ENCODE data around the gene ACOXL.

Gene ACOXL

GRCh38 chr2:110718990-110719389 is 13.4 kb upstream of the ACOXL start:
- no peak for DNase-seq (ENCODE audit: low read depth)

GRCh38 chr2:110720547-110720946 is 11.8 kb upstream of the ACOXL start:
- no peak for DNase-seq (ENCODE audit: low read depth)

- no peak for DNase-seq (ENCODE audit: low read depth)
These were observed 7.6 kb upstream of the ACOXL start for GRCh38 chr2:110724820-110725219.

- no peak for DNase-seq (ENCODE audit: low read depth)
These were observed 7.0 kb upstream of the ACOXL start for GRCh38 chr2:110725370-110725769.

- DNase-seq (ENCODE audit: low read depth), result no peak
These were observed 6.5 kb upstream of the ACOXL start for GRCh38 chr2:110725859-110726258.

GRCh38 chr2:110726285-110726684 is 6.1 kb upstream of the ACOXL start:
- no peak for DNase-seq (ENCODE audit: low read depth)

GRCh38 chr2:110727923-110728322 is 4.5 kb upstream of the ACOXL start:
- no peak for DNase-seq (ENCODE audit: low read depth)

GRCh38 chr2:110729106-110729505 is 3.3 kb upstream of the ACOXL start:
- DNase-seq (ENCODE audit: low read depth), result no peak

GRCh38 chr2:110731064-110731463 is 1.3 kb upstream of the ACOXL start:
- DNase-seq (ENCODE audit: low read depth), result no peak

- no peak for DNase-seq (ENCODE audit: low read depth)
These were observed 3.0 kb downstream of the ACOXL start for GRCh38 chr2:110735366-110735765.

- no peak for DNase-seq (ENCODE audit: low read depth)
These were observed 5.4 kb downstream of the ACOXL start for GRCh38 chr2:110737783-110738182.

- DNase-seq (ENCODE audit: low read depth), result no peak
These were observed 8.5 kb downstream of the ACOXL start for GRCh38 chr2:110740747-110741349.

- no peak for DNase-seq (ENCODE audit: low read depth)
These were observed 9.2 kb downstream of the ACOXL start for GRCh38 chr2:110741491-110741980.

- DNase-seq (ENCODE audit: low read depth), result no peak
These were observed 10.0 kb downstream of the ACOXL start for GRCh38 chr2:110742412-110742811.

- no peak for DNase-seq (ENCODE audit: low read depth)
These were observed 11.2 kb downstream of the ACOXL start for GRCh38 chr2:110743600-110743999.

- no peak for DNase-seq (ENCODE audit: low read depth)
These were observed 12.1 kb downstream of the ACOXL start for GRCh38 chr2:110744429-110744828.

- no peak for DNase-seq (ENCODE audit: low read depth)
These were observed 12.7 kb downstream of the ACOXL start for GRCh38 chr2:110745048-110745447.

GRCh38 chr2:110746586-110747521 is 14.5 kb downstream of the ACOXL start:
- no peak for DNase-seq (ENCODE audit: low read depth)

GRCh38 chr2:110747522-110748488 is 15.4 kb downstream of the ACOXL start:
- no peak for DNase-seq (ENCODE audit: low read depth)

- no peak for DNase-seq (ENCODE audit: low read depth)
These were observed 16.1 kb downstream of the ACOXL start for GRCh38 chr2:110748489-110748867.

- DNase-seq (ENCODE audit: low read depth), result no peak
These were observed 19.3 kb downstream of the ACOXL start for GRCh38 chr2:110751642-110752041.

GRCh38 chr2:110752871-110753270 is 20.5 kb downstream of the ACOXL start:
- no peak for DNase-seq (ENCODE audit: low read depth)

Measured in fibroblast of the conjunctiva (primary cell).